OCI-LY7 (cell line): ENCODE results near the gene TGFB1.

Experiments used
- EZH2phosphoT487 ChIP-seq: fragments of 200-600 bp; sonication (generic); IDR thresholded peaks from 2 replicates; pipeline ENCODE4 v1.6.1; 2018; ENCODE audit warnings: low read depth, borderline replicate concordance, mild to moderate bottlenecking, mixed run types, antibody characterized with exemption, low read length, moderate library complexity, mixed read lengths
- TF ChIP-seq, protein P1 (sequence below): fragments of 200-600 bp; sonication (generic); conservative IDR thresholded peaks from 2 replicates; pipeline ENCODE4 v1.5.1; 2014; ENCODE audit warnings: mild to moderate bottlenecking, antibody characterized with exemption, low read length, moderate library complexity, mixed read lengths

DNA sequence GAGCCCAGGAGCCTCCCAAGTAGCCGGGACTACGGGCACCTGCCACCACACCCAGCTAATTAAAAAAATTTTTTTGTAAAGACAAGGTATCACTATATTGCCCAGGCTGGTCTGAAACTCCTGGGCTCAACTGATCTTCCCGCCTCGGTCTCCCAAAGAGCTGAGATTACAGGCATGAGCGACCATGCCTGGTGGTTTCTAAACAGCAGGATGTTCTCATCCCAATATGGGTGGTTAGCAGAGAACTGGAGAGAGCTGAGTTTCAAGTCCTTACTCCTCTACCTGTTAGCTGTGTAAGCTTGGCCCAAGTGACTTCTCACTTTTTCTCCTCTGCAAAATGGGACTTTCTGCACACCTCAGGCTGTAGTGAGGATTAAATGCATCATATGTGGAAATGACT, 30.6 kb upstream of the TGFB1 start:
- TF ChIP-seq EZH2phosphoT487: no peak
- TF ChIP-seq, protein P1, sequence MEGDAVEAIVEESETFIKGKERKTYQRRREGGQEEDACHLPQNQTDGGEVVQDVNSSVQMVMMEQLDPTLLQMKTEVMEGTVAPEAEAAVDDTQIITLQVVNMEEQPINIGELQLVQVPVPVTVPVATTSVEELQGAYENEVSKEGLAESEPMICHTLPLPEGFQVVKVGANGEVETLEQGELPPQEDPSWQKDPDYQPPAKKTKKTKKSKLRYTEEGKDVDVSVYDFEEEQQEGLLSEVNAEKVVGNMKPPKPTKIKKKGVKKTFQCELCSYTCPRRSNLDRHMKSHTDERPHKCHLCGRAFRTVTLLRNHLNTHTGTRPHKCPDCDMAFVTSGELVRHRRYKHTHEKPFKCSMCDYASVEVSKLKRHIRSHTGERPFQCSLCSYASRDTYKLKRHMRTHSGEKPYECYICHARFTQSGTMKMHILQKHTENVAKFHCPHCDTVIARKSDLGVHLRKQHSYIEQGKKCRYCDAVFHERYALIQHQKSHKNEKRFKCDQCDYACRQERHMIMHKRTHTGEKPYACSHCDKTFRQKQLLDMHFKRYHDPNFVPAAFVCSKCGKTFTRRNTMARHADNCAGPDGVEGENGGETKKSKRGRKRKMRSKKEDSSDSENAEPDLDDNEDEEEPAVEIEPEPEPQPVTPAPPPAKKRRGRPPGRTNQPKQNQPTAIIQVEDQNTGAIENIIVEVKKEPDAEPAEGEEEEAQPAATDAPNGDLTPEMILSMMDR: no peak
